ENCODE data around the gene RAB4A.
"Not testable (repeated sequence)": the region's sequence is repeated elsewhere in the genome, so short reads cannot be mapped to it uniquely, and the experiment has no call there.

RAB4A gene

DNA sequence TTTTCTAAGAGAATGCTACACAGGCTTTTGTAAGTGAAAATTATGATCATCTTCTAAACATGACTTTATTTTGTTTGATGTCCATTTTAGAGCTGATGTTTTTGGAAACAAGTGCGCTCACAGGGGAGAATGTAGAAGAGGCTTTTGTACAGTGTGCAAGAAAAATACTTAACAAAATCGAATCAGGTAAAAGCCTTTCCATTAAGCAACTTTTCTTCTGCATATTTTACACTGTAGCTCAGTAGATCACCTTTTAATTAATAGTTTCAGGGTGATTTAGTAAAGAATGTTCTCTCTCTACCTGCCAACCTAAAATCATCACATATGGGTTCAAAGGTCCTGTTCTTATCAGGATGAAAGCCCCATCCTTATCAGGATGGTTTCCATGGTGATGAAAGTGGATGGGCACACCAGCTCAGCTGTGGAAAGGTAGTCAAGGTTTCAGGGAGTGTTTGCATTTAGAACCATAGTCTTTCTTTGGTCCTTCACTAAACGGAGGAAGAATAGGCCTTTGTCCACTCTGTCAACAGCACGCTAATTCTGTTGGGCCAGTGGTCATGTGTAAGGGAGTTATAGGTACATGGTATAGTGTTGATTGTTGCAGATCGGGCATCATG lies 28.1 kb downstream of the RAB4A start:
- DNase-seq = no peak

DNA sequence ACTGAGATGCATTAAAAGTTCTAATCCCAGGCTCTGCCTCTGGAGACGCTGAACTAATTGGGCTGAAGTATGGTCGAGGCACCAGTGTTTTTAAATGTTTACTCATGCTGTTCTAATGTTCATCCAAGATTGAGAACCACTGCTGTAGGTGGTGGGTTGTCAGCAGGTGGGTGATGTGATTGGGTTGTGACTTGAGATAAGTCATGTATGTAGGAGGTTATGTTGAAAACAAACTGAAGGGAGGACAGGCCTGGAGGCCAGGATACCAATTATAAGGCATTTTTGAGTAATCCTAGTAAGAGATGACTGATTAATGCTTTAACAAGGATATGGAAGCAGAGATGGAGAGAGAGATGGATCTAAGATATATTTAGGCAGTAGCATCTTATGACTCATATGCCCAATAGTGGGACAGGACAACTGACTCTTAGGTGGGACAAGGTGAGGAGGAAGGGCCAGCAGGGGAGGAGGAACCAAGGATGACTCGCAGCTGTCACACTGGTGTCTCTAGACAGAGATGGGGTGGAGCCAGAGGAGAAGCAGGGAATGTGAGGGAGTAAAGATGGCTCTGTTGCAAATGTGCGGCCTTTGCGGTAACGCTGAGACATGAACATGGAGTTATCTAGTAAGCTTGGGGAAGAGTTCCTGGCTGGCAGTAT lies 29.3 kb downstream of the RAB4A start:
- DNase-seq = no peak

DNA sequence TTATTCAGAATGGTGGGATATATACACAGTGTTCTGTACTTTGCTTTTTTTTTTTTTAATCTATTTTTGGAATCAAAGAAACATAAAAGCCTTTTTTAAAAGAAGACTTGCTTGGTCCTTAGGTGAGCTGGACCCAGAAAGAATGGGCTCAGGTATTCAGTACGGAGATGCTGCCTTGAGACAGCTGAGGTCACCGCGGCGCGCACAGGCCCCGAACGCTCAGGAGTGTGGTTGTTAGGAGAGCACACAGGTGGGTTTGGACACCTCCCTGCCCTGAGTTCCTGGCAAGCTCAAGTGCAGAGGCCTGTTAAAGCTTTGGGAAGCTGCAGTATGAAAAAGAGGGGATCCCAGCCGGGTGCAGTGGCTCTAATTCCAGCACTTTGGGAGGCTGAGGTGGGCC lies 31.8 kb downstream of the RAB4A start:
- DNase-seq = no peak

DNA sequence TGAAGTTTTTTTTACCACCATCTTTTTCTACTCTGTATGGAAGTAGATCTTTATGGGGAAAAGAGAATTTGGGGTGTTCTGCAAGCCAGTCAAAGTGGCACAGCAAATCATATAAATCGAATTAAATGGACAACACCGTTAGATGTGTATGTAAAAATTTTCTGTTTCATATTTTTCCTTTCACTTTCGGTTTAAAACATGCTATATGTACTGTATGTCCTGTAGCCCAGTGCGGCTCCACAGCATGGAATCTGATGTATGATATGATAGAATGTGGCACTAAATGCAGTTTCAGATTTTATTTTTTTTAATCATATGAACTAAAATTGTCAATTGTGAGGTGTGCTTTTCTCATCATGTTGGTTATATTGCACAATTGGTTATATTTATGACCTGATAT lies 32.9 kb downstream of the RAB4A start:
- no peak for DNase-seq

DNA sequence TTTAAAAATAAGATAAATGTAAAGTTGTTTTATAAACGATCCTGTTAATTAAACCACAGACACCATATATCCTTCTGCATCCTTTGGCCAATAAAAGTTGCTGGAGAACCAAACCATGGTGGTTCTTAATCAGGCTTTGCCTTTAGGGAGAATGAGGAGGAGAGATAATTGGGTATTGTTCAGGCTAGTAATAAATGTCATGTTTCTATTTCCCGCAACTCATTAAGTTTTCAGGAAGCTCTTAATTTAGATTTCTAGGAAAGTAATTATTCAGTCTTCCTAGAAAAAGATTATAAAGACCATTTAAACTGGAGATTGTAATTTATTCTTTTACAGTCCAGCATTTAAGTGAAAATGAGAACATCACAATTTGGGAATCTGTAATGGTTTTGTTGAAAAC lies 34.5 kb downstream of the RAB4A start:
- no peak for DNase-seq

DNA sequence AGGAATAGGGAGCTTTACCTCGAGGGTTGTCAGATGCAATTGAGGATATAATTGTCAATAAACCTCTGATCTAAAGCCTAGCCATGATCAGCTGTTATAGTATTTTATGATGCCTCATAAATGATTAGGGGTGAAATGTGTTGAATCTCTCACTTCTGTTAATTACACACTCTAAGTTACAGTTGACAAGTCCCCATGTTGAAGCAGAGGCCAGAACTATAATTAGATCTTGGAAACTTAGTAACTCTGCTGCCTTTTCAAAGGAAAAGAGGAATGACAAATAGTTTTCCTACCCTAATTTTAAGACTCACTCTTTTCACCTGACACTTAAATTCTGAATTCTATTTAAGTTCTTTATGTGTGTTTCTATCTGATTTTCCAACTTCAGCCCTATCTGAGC lies 38.2 kb downstream of the RAB4A start:
- DNase-seq = no peak

DNA sequence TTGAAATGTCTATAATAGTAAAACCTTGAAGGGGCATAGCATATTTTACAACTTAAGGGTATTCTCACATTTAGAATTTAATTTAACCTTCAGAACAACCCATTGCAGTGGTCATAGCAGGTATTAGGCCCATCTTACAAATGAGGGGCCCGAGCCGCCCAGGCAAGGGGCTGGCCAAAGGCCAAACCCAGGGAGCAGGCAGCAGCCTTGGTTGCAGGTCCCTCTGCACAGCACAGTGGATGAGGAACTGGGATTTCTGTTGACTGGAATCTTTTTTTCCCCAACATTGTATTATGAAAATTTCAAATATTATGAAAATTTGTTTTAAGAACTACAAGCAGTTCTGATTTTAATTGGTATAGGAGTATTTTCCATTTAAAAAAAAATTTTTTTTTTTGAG lies 38.8 kb downstream of the RAB4A start:
- no peak for DNase-seq

DNA sequence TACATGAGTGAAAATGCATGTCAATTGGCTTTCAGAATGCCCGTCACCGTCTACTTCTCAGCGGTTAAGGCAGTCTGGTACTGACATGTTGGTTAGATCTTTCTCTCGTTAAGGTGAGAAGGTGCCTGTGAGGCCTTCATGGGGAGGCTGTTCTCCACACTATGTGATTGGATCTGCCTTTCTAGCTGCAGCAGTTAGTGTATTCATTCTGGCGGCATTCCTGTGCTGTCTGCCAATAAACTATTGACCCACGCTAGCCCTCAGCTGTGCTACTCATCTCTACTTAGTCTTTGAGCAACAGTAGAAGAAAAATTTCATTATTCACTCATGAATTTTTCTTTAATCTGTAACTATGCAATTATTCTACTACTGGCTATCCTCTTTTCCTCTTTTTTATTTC lies 39.9 kb downstream of the RAB4A start:
- no peak for DNase-seq

DNA sequence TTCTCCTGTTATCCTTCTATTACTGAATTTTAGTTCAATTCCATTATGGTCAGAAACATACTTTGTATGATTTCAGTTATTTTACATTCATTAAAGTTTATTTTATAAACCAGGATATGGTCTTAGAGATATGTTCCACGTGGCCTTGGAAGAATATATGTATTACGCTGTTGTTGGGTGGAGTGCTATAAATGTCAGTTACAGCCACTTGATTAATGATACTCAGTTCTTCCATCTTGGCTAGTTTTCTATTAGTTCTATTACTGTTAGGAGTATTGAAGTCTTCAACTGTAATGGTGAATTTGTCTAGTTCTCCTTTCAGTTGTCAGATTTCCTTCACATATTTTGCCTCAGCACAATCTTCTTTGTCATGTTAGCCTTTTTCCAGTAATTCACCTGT lies 45.3 kb downstream of the RAB4A start:
- no peak for DNase-seq

DNA sequence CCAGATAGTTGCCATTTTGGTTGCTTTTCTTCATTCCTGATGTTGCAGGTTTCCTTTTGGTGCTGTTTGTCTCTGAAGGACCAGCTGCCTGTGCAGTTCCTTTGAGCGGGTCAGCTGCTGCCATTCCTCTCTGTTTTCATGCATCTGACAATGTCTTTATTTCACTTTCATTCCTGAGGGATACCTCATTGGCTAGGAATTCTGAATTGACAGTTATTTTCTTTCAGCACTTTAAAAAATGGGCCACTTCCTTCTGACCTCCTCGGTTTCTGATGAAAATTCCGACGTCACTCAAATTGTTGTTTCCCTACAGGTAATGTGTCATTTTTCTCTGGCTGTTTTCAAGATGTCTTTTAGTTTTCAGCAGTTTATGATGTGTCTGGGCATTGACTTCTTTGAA lies 47.1 kb downstream of the RAB4A start:
- DNase-seq = no peak

DNA sequence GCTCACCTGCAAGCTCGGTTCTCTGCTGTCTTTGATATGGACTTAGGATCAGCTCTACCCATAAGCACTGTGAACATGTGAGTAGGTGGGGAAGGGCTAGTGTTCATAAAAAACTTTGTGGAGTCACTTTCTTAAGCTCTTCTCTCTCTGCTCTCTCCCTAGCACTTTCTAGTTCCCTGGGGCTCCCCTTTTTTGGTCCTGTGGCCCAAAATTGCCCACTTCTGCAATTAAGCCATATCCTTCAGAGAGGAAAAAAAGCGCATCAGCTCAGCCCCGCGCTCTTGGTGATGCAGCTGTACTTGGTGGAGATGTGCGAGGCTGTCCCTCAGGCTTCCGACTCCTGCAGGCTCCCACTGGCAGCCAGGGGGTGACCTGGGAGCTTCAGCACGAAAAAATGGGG lies 48.6 kb downstream of the RAB4A start:
- DNase-seq = no peak

DNA sequence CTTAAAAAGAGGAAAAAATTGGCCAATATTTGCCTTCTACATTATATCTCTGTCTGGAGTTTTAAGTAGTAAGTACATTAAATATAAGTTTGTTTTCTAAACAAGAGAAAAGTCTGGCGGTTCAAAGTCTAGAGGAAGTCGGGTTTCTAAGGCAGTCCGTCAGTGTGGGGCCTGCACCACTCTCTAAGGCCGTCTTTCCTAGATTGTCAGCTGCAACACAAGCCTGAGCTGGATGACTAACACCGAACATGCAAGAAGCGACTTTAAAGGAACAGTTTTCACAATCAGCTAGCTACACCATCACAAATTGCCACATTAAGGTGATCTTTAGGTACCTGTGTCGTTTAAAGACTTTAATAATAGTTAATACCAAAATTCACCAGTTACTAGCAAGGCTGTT lies 52.3 kb downstream of the RAB4A start:
- DNase-seq = no peak

DNA sequence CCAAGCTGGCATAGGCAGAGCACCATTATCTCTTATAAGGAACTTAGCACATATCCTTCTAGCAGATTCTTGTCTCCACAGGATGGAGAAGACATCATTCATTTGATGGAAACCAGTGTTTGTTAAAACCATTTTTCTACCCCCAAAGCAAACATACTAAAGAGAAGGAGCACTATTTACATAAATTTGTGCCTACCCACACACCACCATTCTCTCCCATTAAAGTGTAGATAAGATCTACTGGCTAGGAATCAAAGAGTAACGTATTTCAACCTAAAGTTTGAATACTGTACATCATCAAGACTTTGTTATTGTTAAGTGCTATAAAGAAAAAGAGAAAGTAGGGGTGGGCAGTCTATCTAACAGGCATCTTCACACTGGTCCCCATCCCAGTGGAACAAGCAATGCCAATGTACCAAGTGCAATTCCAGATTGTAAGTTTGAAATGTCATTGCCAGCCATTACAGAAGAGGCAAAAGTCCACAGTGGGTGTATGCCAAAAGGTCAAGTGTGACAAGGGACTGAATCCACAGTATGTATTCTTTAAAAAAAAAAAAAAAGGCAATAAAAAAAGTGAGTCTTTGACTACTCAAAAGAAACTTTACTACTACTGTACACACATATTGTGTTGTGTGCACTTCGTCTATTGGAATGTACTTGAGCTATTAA lies 53.1 kb downstream of the RAB4A start:
- DNase-seq = no peak

DNA sequence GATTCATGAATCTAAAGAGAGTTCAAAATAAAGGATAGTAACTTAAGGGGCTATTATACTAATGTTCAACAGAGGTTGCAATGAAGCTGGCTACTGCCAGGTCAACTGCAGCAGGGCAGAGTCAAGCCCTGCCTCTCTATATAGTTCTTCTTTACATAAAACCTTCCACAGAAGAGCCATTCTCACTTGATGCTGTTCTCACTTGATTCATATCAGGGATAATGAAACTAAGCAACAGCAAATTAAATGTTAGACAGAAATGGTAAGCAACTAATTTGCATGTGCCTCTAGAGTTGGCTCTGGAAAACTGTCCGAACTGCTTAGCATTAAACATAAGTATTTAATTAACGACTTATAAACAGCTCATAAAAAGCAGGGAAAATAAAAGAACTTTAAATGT lies 54.5 kb downstream of the RAB4A start:
- DNase-seq = peak; percentile 7

DNA sequence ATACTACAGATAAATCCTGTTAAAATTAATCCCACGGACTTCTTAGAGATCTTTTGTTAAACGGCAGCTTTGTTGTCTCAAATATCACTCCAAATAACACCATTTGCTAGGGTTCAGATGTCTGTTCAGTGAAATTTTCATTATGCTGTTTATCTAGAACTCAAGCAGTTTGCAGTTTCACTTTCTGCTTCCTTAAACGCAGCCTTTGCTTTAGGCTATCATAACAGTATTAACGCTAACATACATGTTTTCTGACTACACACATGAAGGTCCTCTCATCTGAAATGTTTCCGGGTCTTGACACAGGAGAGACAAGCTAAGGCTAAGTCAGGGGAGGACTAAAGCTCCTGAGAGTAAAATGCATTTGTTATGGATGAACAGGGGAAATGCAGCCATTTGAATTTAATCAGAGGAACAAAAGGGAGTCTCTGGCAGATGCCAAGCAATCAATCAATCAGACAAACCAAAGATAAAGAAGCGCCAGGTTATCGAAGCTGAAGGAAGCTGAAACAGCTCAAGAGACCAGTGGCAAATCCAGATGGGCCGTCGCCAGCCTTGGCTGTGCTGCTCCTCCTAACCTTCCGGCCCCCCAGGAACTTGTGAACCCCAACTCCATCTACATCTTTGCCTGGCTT lies 55.1 kb downstream of the RAB4A start:
- peak; percentile 49 for DNase-seq

DNA sequence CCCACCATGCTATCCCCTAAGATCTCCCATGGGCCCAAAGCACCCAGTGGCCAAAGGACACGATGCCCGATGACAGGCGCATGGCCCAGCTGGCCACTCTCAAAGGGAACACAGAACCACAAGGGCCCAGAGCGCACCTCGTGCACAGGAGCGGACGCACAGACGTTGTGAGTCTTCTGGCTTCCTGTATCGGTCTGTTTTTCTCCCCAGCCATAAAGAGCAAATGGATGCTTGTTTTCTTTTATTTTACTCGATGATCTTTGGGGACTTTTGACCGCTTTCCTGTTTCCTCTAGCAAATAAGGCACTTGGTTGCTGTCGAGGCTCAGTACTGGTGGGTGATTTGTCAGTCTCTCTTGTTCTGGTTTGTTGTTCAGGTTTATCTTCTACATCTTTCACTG lies 55.7 kb downstream of the RAB4A start:
- no peak for DNase-seq

DNA sequence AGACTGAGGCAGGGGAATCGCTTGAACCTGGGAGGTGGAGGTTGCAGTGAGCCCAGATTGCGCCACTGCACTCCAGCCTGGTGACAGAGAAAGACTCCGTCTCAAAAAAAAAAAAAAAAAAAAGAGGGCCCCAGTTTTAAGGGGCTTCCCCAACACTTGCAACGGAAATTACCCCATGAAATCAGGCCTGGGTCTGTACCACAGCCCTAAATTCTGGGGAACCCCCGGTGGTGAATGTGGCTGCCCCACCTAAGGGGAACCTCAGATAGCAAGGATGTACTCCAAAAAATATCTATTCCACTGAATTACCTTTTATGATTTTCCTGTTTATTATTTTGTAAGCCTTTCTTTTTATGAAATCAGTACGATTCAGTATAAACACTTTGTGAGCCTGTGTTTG lies 56.9 kb downstream of the RAB4A start:
- DNase-seq = not testable (repeated sequence)

DNA sequence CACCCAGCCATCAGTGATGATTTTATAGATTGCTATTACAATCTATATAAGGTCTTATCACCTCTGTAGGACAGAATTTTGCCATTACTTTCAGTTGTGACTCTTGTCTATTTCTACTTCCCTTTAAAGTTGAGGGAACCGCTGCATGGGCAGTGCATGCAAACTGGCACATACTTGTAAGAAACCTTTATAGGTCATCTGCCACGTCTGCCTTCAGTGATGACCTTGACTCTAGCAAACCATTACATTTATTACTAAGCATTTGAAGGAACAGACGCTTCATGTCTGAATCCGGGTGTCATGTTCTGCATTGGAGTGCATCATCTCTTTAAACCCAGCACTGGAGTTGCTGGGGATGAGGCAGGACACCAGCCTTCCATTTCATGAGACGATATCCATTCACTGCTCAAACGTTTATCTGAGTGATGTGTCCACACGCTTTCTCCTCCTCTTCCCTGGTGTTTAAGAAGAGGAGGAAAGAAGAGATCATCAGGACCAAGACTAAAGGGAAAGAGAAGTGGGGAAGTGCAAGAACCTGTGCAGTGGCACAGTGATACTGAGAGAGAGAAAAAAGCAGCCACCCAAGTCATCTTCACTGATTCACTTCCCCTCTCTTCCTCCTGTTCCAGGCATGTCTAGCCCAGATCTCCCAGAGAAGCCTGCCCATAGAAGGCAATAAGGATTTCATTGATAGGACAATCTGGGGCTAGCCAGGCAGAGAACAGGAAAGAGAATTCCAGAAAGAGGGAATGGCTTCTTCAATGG lies 57.9 kb downstream of the RAB4A start:
- DNase-seq = peak; percentile 7

DNA sequence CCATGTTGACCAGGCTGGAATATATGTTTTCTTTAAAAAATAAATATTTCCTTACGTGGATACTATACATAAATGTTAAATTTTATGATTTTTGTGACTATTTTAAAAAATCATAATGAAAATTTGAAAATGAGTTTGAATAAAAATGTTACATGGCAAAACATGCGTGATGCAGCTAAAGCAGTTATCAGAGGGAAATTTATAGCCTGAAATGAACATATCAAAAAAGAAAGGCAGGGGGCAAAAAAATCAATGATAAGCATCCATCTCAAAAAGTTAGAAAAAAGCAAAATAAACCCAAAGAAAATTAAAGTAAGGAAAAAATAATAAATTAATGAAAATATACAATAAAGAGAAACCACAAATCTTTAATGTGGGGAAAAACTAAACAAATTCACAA lies 63.4 kb downstream of the RAB4A start:
- no peak for DNase-seq

DNA sequence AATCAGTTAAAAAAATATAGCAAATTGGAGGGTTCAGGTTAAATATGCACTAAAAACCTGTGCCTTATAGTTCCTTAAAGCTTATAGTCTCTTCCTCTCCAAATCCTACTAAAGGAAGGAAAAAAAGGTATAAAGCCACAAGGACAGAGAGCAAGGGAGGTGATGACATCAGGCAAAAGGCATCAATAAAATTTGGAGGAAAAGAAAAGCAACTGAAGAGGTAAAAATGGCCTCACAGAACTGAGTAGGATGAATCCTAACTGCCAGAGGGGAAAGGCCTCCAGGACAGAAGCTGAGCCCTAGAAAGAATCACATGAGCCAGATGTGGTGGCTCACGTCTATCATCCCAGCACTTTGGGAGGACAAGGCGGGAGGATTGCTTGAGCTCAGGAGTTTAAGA lies 63.8 kb downstream of the RAB4A start:
- no peak for DNase-seq

DNA sequence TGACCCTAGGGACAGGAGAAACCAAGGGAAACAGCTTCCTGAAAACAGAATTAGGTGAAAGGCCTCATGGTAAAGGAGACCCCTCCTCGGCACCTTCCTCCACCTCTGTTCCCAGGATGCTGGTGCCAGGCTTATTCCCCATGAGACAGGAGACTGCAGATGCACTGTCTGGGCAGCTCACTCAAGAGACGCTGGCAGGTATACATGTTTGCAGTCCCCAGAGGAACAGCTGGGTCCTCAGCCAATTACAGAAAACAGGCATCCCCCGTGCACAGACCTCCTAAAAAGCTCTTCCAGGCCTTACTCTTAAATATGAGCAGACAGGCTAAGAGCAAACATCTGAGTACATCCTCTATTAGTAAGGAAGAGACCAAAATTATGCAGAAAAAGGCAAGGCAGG lies 65.4 kb downstream of the RAB4A start:
- no peak for DNase-seq

DNA sequence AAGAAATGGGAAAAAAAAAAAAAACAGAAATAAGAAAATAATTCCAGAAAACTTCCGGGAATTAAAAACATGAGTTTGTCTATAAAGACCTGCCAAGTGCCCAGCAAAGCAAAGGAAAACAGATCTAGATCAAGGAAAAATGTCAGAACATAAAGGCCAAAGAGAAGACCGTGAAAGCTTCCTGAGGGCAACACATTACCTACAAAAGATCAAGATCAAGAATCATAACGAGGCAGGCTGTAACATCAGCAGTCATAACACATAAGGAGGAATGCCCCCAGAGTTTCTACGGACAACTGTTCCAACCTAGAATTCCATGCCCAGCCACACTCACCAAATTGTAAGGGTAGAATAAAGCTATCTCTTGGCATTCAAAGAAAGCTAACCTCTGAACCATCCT lies 68.2 kb downstream of the RAB4A start:
- no peak for DNase-seq

DNA sequence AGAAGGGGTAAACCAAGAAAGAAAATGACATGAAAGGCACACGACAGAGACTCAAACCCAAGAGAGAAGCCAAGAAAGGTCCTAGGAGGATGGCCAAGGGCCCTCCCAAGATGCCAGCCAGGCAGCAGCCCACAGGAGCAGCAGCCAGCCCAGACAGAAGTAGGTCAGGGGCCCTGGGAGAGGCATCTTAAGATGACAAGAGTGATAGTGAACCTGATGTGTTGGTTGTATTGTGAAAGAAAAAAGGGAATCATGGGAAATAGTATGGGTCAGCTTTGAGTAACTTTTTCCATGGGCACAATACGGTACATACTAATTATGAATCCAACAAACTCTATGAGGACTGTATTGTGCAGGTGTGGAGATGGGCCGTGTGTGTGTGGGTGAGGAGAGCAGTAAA lies 68.6 kb downstream of the RAB4A start:
- DNase-seq = peak; percentile 40
